Thoracic aorta (tissue), 2 donors: ENCODE results near the gene PRDM16. TPM values are rescaled to one million over a fixed set of nuclear protein-coding genes. Genes with fewer than 3 reads are reported as not detected.

Source experiments
- ATAC-seq: fragments of 150-250 bp; one replicate; pipeline ENCODE4 v1.8.0; 2017; ENCODE audit warnings: low read depth; ENCODE audit not compliant: insufficient number of reproducible peaks, low FRiP score
- DNase-seq: peaks from one replicate; pipeline ENCODE4 v3.0.0-alpha.2; 2020; ENCODE audit warnings: low spot score
- H3K27ac ChIP-seq, 2 donors: fragments of 200-600 bp; sonication (generic); 1 replicate in 1 of 2; 2 replicates in 1 of 2; pipeline ENCODE4 v1.5.1; 2016; ENCODE audit warnings: mild to moderate bottlenecking in 2 of 2, moderate library complexity in 2 of 2
- H3K27me3 ChIP-seq: fragments of 200-600 bp; sonication (generic); replicated peaks from 2 replicates; pipeline ENCODE4 v1.6.0; 2016; ENCODE audit warnings: mild to moderate bottlenecking; ENCODE audit not compliant: insufficient read depth
- H3K36me3 ChIP-seq: fragments of 200-600 bp; sonication (generic); one replicate; pipeline ENCODE4 v1.5.1; 2016
- H3K4me1 ChIP-seq, 2 donors: fragments of 200-600 bp; sonication (generic); 1 replicate in 1 of 2; 2 replicates in 1 of 2; pipeline versions ENCODE4 v1.5.1 to v1.6.0; 2016; ENCODE audit warnings: low read depth in 2 of 2, mild to moderate bottlenecking in 1 of 2; ENCODE audit not compliant: control insufficient read depth in 1 of 2
- H3K4me3 ChIP-seq: fragments of 200-600 bp; sonication (generic); 2 replicates; pipeline ENCODE4 v1.5.1; 2016; ENCODE audit warnings: mild to moderate bottlenecking
- H3K9me3 ChIP-seq: fragments of 200-600 bp; sonication (generic); 2 replicates; pipeline ENCODE4 v1.5.1; 2016
- CTCF ChIP-seq: fragments of 200-600 bp; sonication (generic); IDR thresholded peaks from one replicate; pipeline ENCODE4 v1.5.1; 2019; ENCODE audit warnings: antibody characterized with exemption
- total RNA-seq, 2 donors: library from RNA; depleted of rRNA; stranded (reverse); fragments of >200 nt; gene quantifications; one replicate each; pipeline versions ENCODE4 v1.1.0 to v1.2.3, GENCODE V29; 2016

The PRDM16 gene
- total RNA-seq, 2 donors from 2014 or later, result 68.9 to 85.4 TPM

- H3K27ac ChIP-seq, result peak overlapping the region; percentile 95 to 97
- ATAC-seq (no peak), DNase-seq (no peak)
- H3K27me3 ChIP-seq, result no peaks in the 10 kb centered on the region
- no peak for TF ChIP-seq CTCF
- H3K4me3 ChIP-seq, result no peak overlapping the region
- H3K36me3 ChIP-seq, result no peaks in the 10 kb centered on the region
- no peaks in the 10 kb centered on the region for H3K9me3 ChIP-seq
- peaks cover 68 to 100% of the 10 kb centered on the region in 2 donors for H3K4me1 ChIP-seq
Observed at GRCh38 chr1:3124246-3124645, 55.2 kb downstream of the PRDM16 start.

GRCh38 chr1:3125078-3125477, 56.1 kb downstream of the PRDM16 start:
- ATAC-seq (peak; percentile 18), DNase-seq (peak; percentile 39)
- H3K4me1 ChIP-seq, result peaks cover 72 to 100% of the 10 kb centered on the region in 2 donors
- H3K9me3 ChIP-seq, result no peaks in the 10 kb centered on the region
- H3K27ac ChIP-seq, result peak overlapping the region; percentile 95 to 97
- no peaks in the 10 kb centered on the region for H3K36me3 ChIP-seq
- no peak for TF ChIP-seq CTCF
- H3K27me3 ChIP-seq, result no peaks in the 10 kb centered on the region
- peak overlapping the region; percentile 8 for H3K4me3 ChIP-seq

- ATAC-seq, result no peak
Observed at GRCh38 chr1:3125546-3126368, 56.8 kb downstream of the PRDM16 start.

GRCh38 chr1:3126756-3127678, 58.0 kb downstream of the PRDM16 start:
- peak overlapping the region; percentile 60 for H3K4me3 ChIP-seq
- no peak for ATAC-seq
- peaks cover 84 to 100% of the 10 kb centered on the region in 2 donors for H3K4me1 ChIP-seq
- H3K36me3 ChIP-seq, result no peaks in the 10 kb centered on the region
- no peaks in the 10 kb centered on the region for H3K27me3 ChIP-seq
- no peaks in the 10 kb centered on the region for H3K9me3 ChIP-seq
- no peak for TF ChIP-seq CTCF
- H3K27ac ChIP-seq, result peak overlapping the region; percentile 95 to 97
- DNase-seq, result no peak

More at GRCh38 chr1:3125546-3126368, 56.8 kb downstream of the PRDM16 start:
- DNase-seq, result no peak
- Histone ChIP-seq H3K4me3 (peak overlapping the region; percentile 60), H3K27me3 (no peaks in the 10 kb centered on the region), H3K27ac (peak overlapping the region; percentile 95 to 97), H3K4me1 (peaks cover 75 to 100% of the 10 kb centered on the region in 2 donors), H3K36me3 (no peaks in the 10 kb centered on the region), H3K9me3 (no peaks in the 10 kb centered on the region)
- no peak for TF ChIP-seq CTCF

GRCh38 chr1:3127738-3128137, 58.7 kb downstream of the PRDM16 start:
- H3K4me3 ChIP-seq, result peak overlapping the region; percentile 60
- TF ChIP-seq CTCF, result no peak
- H3K27ac ChIP-seq, result peak overlapping the region; percentile 95 to 97
- ATAC-seq (peak; percentile 34), DNase-seq (peak; percentile 42)
- no peaks in the 10 kb centered on the region for H3K27me3 ChIP-seq
- peaks cover 89 to 100% of the 10 kb centered on the region in 2 donors for H3K4me1 ChIP-seq
- H3K9me3 ChIP-seq, result no peaks in the 10 kb centered on the region
- no peaks in the 10 kb centered on the region for H3K36me3 ChIP-seq
